ENCODE data around the gene TLCD3B.

Gene TLCD3B

GRCh38 chr16:30030841-30031413 is at the start of gene TLCD3B:
Gene TLCD3B, minus strand, starts transcription at chr16:30031271. Its CDS starts 744 bp downstream, at chr16:30030527.
- no peak for DNase-seq

- DNase-seq = no peak
These were observed 48.4 kb upstream of the TLCD3B start for GRCh38 chr16:30079480-30079879.

GRCh38 chr16:30078744-30079143 is 47.7 kb upstream of the TLCD3B start:
- no peak for DNase-seq

- DNase-seq = peak; percentile 61
These were observed 46.6 kb upstream of the TLCD3B start for GRCh38 chr16:30077656-30078055.

- no peak for DNase-seq
These were observed 45.3 kb upstream of the TLCD3B start for GRCh38 chr16:30076276-30076791.

- peak; percentile 92 for DNase-seq
These were observed 44.6 kb upstream of the TLCD3B start, which contains the start of gene PPP4C for GRCh38 chr16:30075503-30076275. Gene PPP4C, plus strand, starts transcription at chr16:30075994. Its CDS starts 384 bp downstream, at chr16:30076378.

- DNase-seq = no peak
These were observed 39.4 kb upstream of the TLCD3B start for GRCh38 chr16:30070490-30070889.

- DNase-seq = no peak
These were observed 38.8 kb upstream of the TLCD3B start for GRCh38 chr16:30069611-30070462.

- DNase-seq = no peak
These were observed 37.9 kb upstream of the TLCD3B start for GRCh38 chr16:30068750-30069610.

GRCh38 chr16:30068333-30068732 is 37.3 kb upstream of the TLCD3B start:
- no peak for DNase-seq

GRCh38 chr16:30067584-30067916 is 36.5 kb upstream of the TLCD3B start:
- DNase-seq = no peak

GRCh38 chr16:30066761-30067583 is 35.9 kb upstream of the TLCD3B start:
- DNase-seq = peak; percentile 63

GRCh38 chr16:30065943-30066760 is 35.1 kb upstream of the TLCD3B start:
- peak; percentile 73 for DNase-seq

GRCh38 chr16:30065102-30065942 is 34.3 kb upstream of the TLCD3B start, which contains the start of gene ALDOA:
Gene ALDOA, plus strand, starts transcription at chr16:30065760. Its CDS starts 1,138 bp downstream, at chr16:30066898.
- peak; percentile 99 for DNase-seq

- DNase-seq = no peak
These were observed 33.6 kb upstream of the TLCD3B start for GRCh38 chr16:30064729-30065101.

- peak; percentile 35 for DNase-seq
These were observed 33.0 kb upstream of the TLCD3B start for GRCh38 chr16:30063893-30064728.

- DNase-seq = no peak
These were observed 32.3 kb upstream of the TLCD3B start for GRCh38 chr16:30063278-30063892.

All from inflammatory macrophage treated with lipopolysaccharide for 4 hours (primary cell).